T47D (cell line): ENCODE measurements around the gene NAPG.
"Not testable (repeated sequence)": the region's sequence is repeated elsewhere in the genome, so short reads cannot be mapped to it uniquely, and the experiment has no call there.

Experiments used
- DNase-seq, 2 experiments: peaks; one replicate each; pipeline versions ENCODE4 v3.0.0 to v3.0.0-alpha.2; 2011 to 2012; ENCODE audit warnings: low read depth in 1 of 2, low spot score in 1 of 2
- JUND ChIP-seq: IDR thresholded peaks from 2 replicates; pipeline ENCODE4 v1.6.1; 2012; ENCODE audit warnings: low read depth
- in situ Hi-C: cut with HindIII; loops from 2 replicates; pipeline ENCODE4 v1.10.0; 2016; ENCODE audit warnings: low sequenced_read_pairs, low pct_unique_long_range_greater_than_20kb

Gene NAPG

GRCh38 chr18:10536280-10536679 is 10.5 kb downstream of the NAPG start:
- TF ChIP-seq JUND = no peak
- DNase-seq = no peak
- in situ Hi-C loops = no loop called here

GRCh38 chr18:10537765-10538164 is 11.9 kb downstream of the NAPG start:
- DNase-seq = no peak
- in situ Hi-C loops = no loop called here

GRCh38 chr18:10539124-10539523 is 13.3 kb downstream of the NAPG start:
- in situ Hi-C loops = not testable (repeated sequence)

More at GRCh38 chr18:10537765-10538164, 11.9 kb downstream of the NAPG start:
- TF ChIP-seq JUND = no peak

GRCh38 chr18:10543277-10543676 is 17.4 kb downstream of the NAPG start:
- in situ Hi-C loops = no loop called here
- no peak for DNase-seq
- no peak for TF ChIP-seq JUND

More at GRCh38 chr18:10539124-10539523, 13.3 kb downstream of the NAPG start:
- DNase-seq = not testable (repeated sequence)

GRCh38 chr18:10544093-10544748 is 18.4 kb downstream of the NAPG start:
- DNase-seq = no peak
- in situ Hi-C loops = no loop called here

GRCh38 chr18:10546557-10547300 is 20.9 kb downstream of the NAPG start:
- TF ChIP-seq JUND = no peak
- DNase-seq = no peak
- in situ Hi-C loops = no loop called here

More at GRCh38 chr18:10544093-10544748, 18.4 kb downstream of the NAPG start:
- no peak for TF ChIP-seq JUND

GRCh38 chr18:10552226-10552625 is 26.4 kb downstream of the NAPG start:
- TF ChIP-seq JUND = no peak
- no peak for DNase-seq
- in situ Hi-C loops = no loop called here

GRCh38 chr18:10556251-10556650 is 30.4 kb downstream of the NAPG start:
- in situ Hi-C loops, DNase-seq: not testable (repeated sequence)

GRCh38 chr18:10557085-10557677 is 31.4 kb downstream of the NAPG start:
- in situ Hi-C loops = no loop called here
- no peak for DNase-seq
- TF ChIP-seq JUND = no peak

GRCh38 chr18:10558243-10558966 is 32.6 kb downstream of the NAPG start:
- TF ChIP-seq JUND = no peak
- no peak for DNase-seq
- in situ Hi-C loops = no loop called here

GRCh38 chr18:10558967-10559298 is 33.1 kb downstream of the NAPG start:
- no peak for TF ChIP-seq JUND
- no peak for DNase-seq
- in situ Hi-C loops = no loop called here

GRCh38 chr18:10559553-10560451 is 34.0 kb downstream of the NAPG start:
- no peak for TF ChIP-seq JUND
- in situ Hi-C loops = no loop called here

More at GRCh38 chr18:10559553-10560451, 34.0 kb downstream of the NAPG start:
- no peak for DNase-seq
